H1 (cell line): Measurements from ENCODE around the gene DIAPH1. TPM values are rescaled to one million over a fixed set of nuclear protein-coding genes. Genes with fewer than 3 reads are reported as not detected.

Source experiments
- CHD2 ChIP-seq: IDR thresholded peaks from 2 replicates; pipeline ENCODE4 v1.6.1; 2012; ENCODE audit warnings: low read length, improper control_type of control experiment
- CTCF ChIP-seq, 3 experiments: IDR thresholded peaks; 1 replicate in 2 of 3; 2 replicates in 1 of 3; pipeline versions ENCODE4 v1.5.1 to v1.6.1; 2011; ENCODE audit warnings: low read length in 3 of 3, mild to moderate bottlenecking in 3 of 3, inconsistent platforms in 2 of 3, low read depth in 1 of 3, moderate library complexity in 1 of 3; ENCODE audit not compliant: insufficient read depth in 1 of 3; ENCODE audit errors: control extremely low read depth in 1 of 3
- SIRT6 ChIP-seq: IDR thresholded peaks from one replicate; pipeline ENCODE4 v1.7.1; 2012; ENCODE audit warnings: low read length, inconsistent platforms
- polyA plus RNA-seq, 7 experiments: library from polyadenylated mRNA; depleted of rRNA in 3 of 7; stranded (reverse) in 5 of 7; unstranded in 2 of 7; fragments of >200 nt in 5 of 7; fragments of 200-250 nt in 2 of 7; gene quantifications; 1 replicate in 5 of 7; 2 replicates in 1 of 7; 4 replicates in 1 of 7; pipeline versions ENCODE4 v1.2.1 to v1.2.3, GENCODE V29; 2011 to 2013; ENCODE audit warnings: missing spikeins in 2 of 7, mixed read lengths in 2 of 7
- total RNA-seq: library from RNA; stranded (reverse); fragmentation: NEBNext Ultra II Directional; extraction: Animal tissue kit (Norgen Biotek cat#: 25700); gene quantifications from 2 replicates; pipeline ENCODE4 v1.2.1, GENCODE V29; 2021

The DIAPH1 gene
- total and polyA plus RNA-seq, 2 of the 8 experiments (the other 6 are each of a cell fraction or from before 2014, with no cell fraction given), result 61.2 to 114 TPM

- TF ChIP-seq CTCF (IDR thresholded peaks at IDR 0.05; ENCODE audit: control extremely low read depth in 1 of 3, insufficient read depth in 1 of 3, low read depth in 1 of 3, low read length in 3 of 3) (no peak), CHD2 (no peak), SIRT6 (no peak)
Observed at GRCh38 chr5:141608557-141608956, 10.2 kb downstream of the DIAPH1 start (continued).
